ENCODE measurements around the gene AQP3.
"Not testable (repeated sequence)": the region's sequence is repeated elsewhere in the genome, so short reads cannot be mapped to it uniquely, and the experiment has no call there.

Gene AQP3

GRCh38 chr9:33464045-33464636 lies 16.7 kb upstream of the AQP3 start:
- DNase-seq: no peak

DNA sequence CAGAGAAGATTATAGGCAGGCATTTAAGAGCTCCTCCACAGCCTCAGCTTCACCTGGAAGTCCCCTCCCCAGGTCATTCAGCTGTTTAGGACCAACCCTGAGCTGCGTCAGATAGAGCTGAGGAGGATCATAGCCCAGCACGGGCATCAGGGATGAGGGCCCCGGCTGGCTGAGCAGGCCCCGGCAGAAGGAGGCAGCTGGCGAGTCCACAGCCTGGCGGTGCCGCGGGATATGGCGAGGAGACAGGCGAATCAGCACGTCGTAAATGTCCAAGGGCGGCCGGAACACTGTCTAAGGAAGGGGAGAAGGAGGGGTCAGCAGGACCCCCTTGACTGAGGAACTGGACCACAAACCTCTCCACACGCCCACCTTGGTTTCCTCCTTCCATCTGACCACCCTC lies 15.8 kb upstream of the AQP3 start:
- no peak for DNase-seq

DNA sequence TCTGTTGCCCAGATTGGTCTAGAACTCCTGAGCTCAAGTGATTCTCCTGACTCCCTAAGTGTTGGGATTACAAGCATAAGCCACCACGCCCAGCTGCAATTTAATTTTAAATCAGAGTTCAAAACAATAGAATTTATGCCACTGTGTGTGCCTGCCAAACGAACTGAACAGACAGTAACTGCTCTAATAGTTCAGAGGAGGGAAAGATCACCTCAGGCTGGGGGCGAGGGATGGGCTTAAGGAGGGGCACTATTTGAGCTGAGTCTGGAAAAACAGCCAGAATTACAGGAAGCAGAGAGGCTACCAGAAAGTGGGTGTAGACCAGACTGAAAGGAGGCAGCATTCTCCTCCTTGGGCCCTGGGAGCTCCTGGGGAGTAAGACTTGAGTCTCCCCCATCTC lies 14.1 kb upstream of the AQP3 start:
- no peak for DNase-seq

GRCh38 chr9:33460854-33461253 lies 13.5 kb upstream of the AQP3 start:
- no peak for DNase-seq

DNA sequence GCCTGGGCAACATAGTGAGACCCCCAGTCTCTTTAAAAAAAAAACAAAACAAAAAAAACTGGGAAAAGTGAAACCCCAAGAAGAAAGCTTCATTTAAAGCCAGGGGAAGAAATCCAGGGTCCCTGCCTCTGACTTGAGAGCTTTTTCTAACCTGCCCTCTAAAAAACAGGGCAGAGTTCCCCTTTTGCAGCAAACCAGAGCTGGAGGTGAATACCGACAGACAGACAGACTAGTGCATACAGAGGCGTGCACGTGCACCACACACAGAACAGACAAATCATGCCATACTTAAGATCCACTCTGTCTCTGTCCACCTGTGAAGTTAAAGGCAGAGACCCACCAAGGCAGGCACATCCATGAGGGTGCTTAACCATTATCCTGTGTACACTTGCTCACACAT lies 11.7 kb upstream of the AQP3 start:
- no peak for DNase-seq

- DNase-seq: peak in 4 of 5 experiments; percentile 42 to 86 (median 60)
Observed at GRCh38 chr9:33458444-33458843, 11.1 kb upstream of the AQP3 start.

GRCh38 chr9:33455945-33456344 lies 8.6 kb upstream of the AQP3 start:
- DNase-seq: peak in 1 of 5 experiments; percentile 73

DNA sequence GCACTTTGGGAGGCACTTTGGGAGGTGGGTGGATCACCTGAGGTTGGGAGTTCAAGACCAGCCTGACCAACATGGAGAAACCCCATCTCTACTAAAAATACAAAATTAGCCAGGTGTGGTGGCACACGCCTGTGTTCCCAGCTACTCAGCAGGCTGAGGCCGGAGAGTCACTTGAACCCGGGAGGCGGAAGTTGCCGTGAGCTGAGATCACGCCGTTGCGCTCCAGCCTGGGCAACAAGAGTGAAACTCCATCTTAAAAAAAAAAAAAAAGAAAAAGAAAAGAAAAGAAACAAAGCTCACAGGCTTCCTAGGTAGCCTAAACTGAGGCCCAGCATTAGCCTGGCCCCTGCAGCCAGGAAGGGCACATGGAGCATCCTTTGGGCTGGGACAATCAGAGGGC lies 8.1 kb upstream of the AQP3 start:
- DNase-seq: not testable (repeated sequence)

DNA sequence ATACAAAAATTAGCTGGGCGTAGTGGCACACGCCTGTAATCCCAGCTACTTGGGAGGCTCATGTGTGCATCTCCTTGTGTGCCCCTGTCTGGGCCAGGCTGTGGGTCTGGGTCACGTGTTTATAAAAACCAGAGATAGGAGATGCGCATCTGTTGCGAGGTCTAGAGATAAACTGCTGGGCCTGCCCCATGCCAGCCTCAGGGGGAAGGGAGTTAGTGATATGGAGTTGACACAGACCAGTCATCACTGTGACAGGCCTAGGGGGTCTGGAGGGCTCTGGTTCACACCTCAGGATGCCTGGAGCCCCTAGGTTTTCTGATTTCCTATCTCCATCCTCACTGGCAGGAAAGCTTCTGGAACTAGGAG lies 7.3 kb upstream of the AQP3 start:
- DNase-seq: peak in 1 of 5 experiments; percentile 31

- no peak for DNase-seq
Observed at GRCh38 chr9:33453999-33454660, 6.7 kb upstream of the AQP3 start.

DNA sequence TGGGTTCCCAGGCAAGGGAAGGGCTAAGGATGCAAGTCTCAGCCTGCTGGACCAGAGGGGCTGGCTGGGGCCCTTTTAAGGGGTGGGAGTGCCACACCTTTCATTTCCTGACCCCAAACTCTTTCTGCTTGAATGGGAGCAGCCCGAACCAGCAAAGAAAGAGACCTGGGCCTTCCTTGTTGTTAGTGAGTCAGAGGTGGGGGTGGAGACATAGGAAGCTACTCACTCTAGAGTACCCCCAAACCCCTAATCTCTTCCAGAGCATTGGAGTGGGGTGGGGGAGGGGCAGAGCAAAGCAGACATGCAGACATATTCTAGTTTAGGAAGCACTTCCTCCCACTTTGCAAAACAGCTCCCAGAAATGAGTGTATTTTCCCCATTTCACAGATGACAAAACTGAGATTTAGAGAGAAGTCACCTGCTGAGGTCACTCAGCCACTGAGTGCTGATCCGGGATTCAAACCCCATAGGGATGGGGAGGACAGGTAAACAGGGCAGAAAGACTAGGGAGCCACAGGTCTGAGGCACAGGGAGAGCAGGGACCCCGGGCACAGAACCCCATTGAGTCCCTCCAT lies 6.0 kb upstream of the AQP3 start:
- no peak for DNase-seq

DNA sequence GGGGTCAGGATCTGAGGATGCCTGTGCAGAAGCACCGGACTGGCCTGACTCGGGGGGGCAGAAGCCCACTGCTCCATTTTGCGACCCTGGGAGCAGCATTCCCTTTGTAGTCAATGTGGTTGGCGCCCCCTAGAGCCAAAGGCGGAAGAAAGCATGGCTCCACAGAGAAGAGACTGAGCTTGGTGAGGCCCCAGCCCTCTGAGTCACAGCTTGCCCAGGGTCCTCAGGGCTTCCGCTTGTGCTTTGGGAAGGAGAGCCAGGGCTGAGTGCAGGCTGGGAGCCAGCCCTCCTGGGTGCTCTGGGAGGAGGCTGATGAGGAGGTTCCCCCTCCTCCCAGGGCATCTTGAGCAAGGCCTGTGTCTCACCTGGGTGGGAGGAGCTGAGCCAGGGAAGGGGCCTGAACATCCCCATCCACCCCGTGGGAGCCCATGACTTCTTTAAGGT lies 5.5 kb upstream of the AQP3 start:
- peak in 3 of 5 experiments; percentile 16 to 41 (median 22) for DNase-seq

DNA sequence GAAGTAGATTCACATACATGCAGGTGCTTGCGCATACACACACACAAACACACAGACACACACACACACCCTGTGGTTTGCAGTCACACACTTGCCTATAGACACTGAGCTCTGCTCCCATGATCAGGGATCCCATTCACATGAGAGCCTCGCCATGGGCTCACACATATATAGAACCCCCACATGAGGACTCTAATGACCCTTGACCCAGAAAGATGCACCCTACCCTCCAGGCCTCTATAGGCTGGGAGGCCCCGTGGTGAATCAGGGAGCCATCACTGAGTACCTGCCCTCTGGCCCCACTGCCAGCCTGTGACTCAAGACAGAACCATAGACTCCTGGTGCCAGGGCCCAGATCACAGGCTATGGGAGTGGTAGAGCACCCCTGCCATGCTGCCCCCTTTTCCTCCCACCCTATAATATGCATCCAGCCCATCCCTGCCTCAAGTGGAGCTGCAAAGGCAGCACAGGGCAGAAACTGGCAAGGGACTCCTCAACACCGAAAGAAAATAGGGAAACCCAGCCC lies 3.3 kb upstream of the AQP3 start:
- no peak for DNase-seq

GRCh38 chr9:33449715-33450114 lies 2.3 kb upstream of the AQP3 start:
- DNase-seq: no peak

GRCh38 chr9:33447799-33448553 lies 583 bp upstream of the AQP3 start:
- peak in 1 of 5 experiments; percentile 44 for DNase-seq

DNA sequence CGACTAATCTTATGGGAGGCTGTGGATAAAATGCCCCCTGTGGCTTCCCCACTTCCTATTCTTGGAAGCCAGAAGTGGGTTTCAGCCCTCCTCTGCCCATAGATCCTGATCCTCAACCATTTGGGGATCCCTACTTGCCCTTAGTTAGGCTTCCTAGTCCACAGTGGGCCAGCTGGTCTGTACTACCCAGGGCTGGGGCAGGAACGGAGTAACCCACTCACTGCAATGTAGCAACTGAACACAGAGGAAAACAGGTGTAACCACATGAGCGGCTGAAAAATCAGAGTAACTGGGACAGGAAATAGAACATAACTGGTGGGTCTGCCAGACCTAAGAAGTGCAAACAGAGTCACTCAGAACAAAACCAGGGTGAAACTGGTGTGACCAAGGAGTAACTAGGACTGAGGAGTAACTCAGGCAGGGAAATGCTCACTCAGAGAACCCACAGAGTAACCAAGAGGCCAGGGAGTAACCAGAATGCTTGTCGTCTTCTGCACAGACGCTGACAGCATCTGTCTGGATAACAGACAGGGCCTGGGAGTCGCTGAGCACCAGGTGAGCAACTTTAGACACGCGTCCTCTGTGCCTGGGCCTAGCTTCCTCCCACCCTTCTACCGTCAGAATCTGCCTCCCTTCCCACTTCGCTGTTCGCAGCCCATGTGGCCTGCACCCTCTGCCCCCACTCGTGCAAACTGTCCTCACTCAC lies 1.0 kb downstream of the AQP3 start:
- DNase-seq: peak in 3 of 5 experiments; percentile 18 to 92 (median 85)

DNA sequence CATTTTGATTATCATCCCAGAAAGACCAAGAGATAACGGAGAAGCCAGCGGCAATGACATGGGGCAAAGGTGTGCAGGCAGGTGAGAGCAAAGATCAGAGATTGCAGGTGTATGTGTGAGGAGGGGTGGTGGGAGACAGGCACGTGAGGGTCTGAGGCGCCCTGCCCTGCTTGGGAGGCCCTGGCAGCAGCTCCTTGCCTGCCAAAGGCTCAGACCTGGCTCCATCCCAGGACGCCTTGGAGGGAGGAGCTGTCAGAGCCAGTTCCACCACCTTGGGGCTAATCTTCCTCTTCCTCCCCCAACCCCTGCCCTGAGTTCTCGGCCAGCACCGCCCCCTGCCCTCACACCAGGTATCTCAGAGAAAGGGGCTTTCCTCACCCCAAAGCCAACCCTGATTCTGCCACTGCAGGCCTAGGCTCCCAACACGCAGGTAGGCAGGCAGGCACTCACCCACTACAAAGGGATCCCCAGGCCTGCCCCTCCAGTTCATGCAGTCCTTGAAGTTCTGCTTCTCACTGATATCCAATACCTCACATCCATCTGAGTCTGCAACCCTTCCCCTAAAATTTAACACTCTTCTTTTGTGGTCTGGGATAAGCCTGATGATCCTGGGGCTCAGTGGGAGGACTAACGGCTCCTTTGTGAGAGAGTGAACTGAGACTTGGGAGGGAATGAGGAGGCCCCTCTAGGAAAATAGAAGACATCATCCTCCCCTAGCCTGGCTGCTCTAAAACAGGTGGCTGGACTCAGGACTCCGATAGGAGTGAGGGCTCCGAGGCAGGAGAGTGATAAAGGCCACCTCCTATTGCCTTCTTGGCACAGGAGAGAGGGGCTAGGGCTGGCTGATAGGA lies 1.8 kb downstream of the AQP3 start:
- DNase-seq: peak in 1 of 5 experiments; percentile 60

DNA sequence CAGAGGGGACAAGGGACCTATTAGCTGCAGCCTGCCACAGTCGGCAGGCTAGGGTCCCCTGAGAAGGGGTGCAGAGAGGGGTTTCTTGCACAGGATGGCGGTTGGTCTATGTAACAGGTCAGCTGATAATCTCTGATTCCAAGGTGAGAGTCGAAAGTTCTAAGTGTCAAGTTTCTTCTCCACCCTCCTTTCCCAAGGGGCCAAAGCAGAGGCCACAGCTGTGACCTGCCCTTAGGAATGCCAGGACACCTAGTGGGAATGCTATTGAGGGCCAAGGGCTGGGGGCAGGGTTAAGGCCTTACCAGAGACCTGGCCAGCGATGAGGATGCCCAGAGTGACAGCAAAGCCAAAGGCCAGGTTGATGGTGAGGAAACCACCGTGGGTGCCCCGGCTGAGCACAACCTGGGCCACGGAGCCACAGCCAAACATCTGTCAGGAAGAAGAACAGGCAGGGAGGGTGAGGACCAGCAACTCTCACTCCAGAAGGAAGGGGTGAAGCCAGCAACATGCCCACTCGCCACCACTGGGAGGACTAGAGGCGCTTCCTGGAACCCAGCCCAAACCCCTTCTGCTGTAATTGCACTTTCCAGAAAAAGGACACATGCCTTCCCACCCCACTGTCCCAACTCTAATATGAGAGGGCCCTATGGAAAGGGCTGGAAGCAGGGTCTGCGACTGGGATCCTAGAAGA lies 3.8 kb downstream of the AQP3 start:
- no peak for DNase-seq

GRCh38 chr9:33443047-33443446 lies 4.3 kb downstream of the AQP3 start:
- DNase-seq: no peak

DNA sequence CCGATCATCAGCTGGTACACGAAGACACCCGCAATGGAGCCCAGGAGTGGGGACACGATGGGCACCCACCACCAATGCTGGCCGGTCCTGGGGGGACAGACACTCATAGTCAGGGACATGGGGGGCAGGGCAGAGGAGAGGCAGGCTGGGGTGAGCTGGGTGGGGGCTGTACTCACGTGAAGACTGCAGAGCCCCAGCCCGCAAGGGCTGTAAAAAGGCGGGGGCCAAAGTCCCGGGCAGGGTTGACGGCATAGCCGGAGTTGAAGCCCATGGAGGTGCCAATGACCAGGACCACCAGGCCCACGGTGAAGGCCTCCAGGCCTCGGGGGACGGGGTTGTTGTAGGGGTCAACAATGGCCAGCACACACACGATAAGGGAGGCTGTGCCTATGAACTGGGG lies 5.3 kb downstream of the AQP3 start:
- no peak for DNase-seq

DNA sequence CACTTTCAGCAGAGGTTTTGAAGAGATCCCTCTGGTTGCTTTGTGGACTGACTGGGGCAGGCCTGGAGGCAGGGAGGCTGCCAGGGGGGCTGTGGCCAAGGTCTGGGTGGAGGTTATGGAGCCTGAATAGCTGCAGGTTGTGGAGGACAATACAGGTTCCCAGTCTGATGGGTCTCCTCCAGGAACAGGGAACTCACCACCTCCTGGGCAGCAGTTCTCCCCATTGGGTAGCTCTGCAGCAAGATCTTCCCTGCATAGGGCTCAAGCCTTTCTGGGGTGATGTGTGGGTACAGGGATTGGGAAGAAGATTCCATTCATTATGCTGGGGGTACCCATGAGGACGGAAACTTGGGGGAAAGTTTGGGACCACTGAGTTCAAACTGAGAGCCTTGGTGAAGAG lies 6.8 kb downstream of the AQP3 start:
- no peak for DNase-seq
